GM18498 (cell line): ENCODE results near the gene MYG1.

Source experiments
- ATAC-seq: cut with Tn5 transposase; IDR thresholded peaks from one replicate; pipeline ENCODE4 v1.9.1; 2021; ENCODE audit warnings: mild to moderate bottlenecking, moderate library complexity; ENCODE audit not compliant: unreplicated experiment

MYG1 gene, protein sequence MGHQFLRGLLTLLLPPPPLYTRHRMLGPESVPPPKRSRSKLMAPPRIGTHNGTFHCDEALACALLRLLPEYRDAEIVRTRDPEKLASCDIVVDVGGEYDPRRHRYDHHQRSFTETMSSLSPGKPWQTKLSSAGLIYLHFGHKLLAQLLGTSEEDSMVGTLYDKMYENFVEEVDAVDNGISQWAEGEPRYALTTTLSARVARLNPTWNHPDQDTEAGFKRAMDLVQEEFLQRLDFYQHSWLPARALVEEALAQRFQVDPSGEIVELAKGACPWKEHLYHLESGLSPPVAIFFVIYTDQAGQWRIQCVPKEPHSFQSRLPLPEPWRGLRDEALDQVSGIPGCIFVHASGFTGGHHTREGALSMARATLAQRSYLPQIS

GRCh38 chr12:53299454-53300180 lies at the start of gene MYG1:
TSS of gene MYG1 (plus strand) at chr12:53299695. CDS start at chr12:53299738, 43 bp downstream.
- ATAC-seq = peak; percentile 77

DNA sequence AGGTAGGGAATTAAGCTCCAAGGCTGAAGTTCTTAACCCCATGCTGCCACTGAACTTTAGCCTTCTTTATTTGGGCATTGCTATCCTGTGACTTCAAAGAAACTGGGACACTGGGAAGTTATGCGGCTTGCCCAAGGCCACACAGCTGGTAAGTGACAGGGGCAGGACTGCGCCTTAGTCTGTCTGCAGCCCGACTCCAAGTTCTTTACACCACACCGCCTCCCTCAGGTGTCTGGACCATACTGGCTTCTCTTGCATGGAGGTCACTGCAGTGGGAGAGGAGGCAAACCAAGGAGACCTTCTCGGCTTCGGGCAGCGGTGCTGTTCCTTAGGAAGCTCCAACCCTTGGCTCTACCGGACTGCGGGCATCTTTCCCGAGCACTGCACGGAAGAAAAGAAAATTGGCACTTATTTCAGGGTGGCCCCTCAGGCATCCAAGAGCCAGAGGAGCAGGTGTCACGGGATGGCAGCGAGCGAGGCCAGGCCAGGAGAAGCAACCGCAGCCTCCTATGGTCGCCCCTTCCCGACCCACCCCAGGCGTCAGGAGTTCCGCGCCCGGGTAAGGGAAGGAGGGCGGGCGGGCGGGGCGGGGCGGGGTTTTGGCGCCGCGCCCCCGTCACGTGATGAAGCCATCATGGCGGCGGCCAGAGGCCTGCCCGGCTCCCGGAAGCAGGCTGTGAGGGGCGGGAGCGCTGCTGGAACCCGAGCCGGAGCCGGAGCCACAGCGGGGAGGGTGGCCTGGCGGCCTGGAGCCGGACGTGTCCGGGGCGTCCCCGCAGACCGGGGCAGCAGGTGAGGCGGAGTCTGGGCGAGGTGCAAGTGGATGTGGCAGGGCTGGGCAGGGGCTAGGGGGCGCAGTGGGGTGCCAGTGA lies 47.8 kb upstream of the MYG1 start:
- peak; percentile 73 for ATAC-seq

GRCh38 chr12:53252349-53252916 lies 47.1 kb upstream of the MYG1 start:
- no peak for ATAC-seq

- no peak for ATAC-seq
These were observed 46.2 kb upstream of the MYG1 start for GRCh38 chr12:53253298-53253697.

- no peak for ATAC-seq
These were observed 44.5 kb upstream of the MYG1 start for GRCh38 chr12:53254816-53255545.

GRCh38 chr12:53255996-53256395 lies 43.5 kb upstream of the MYG1 start:
- ATAC-seq = peak; percentile 35

GRCh38 chr12:53258541-53259539 lies 40.7 kb upstream of the MYG1 start:
- ATAC-seq = no peak

- no peak for ATAC-seq
These were observed 39.6 kb upstream of the MYG1 start for GRCh38 chr12:53259891-53260290.

- ATAC-seq = no peak
These were observed 33.7 kb upstream of the MYG1 start for GRCh38 chr12:53265783-53266182.

DNA sequence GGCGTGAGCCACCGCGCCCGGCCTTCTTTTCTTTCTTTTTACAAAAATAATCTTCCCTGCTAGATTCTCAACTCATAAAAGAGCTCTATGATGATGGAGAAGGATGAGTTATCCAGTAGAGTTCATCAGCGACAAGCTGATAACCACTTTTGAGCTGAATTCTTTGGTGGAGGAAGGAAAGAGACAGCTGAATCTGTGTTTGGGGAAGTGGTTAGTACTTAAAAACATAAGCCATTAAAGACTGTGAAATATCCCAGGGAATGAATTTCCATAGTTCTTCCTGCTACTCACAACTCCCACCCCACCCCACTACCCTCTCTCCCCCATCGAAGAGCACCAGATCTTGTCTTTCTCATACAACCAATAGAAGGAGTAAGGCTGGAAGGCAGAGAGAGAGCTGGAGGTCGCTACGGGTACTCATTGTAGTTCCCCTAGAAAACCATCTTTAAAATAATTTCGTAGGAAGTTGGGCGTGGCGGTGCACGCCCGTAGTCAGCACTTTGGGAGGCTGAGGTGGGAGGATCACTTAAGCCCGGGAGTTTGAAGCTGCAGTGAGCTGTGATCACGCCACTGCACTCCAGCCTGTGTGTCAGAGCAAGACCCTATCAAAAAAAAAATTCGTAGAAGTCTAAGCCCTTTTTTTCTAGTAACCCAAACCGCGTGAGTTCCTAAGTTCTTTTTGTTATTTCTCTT lies 32.0 kb upstream of the MYG1 start:
- ATAC-seq = peak; percentile 26

GRCh38 chr12:53267999-53268629 lies 31.4 kb upstream of the MYG1 start, which contains the start of gene ESPL1:
TSS of gene ESPL1 (plus strand) at chr12:53268299. CDS start at chr12:53268767, 468 bp downstream.
- ATAC-seq = peak; percentile 84

- no peak for ATAC-seq
These were observed 30.6 kb upstream of the MYG1 start for GRCh38 chr12:53268630-53269562.

DNA sequence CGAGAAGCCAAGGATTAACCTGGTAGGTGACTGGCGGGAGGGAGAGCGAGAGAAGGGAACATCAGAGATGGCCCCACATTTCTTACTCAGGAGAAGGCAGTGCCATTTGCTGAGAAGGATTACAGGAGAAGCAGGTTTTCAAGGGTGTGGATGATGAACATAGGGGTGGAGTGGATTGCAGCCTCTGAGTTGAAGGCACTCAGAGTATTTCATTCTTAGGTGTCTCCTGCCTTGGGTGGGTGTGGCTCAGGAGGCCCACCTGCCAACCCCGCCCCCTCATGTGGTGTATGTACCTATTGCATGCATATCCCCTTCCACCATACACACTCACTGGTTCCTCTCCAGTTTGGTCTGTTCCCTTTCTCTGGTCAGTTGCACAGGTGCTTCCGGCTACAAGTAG lies 25.1 kb upstream of the MYG1 start:
- no peak for ATAC-seq

GRCh38 chr12:53276511-53276910 lies 23.0 kb upstream of the MYG1 start:
- ATAC-seq = no peak

- ATAC-seq = no peak
These were observed 21.5 kb upstream of the MYG1 start for GRCh38 chr12:53277981-53278380.

DNA sequence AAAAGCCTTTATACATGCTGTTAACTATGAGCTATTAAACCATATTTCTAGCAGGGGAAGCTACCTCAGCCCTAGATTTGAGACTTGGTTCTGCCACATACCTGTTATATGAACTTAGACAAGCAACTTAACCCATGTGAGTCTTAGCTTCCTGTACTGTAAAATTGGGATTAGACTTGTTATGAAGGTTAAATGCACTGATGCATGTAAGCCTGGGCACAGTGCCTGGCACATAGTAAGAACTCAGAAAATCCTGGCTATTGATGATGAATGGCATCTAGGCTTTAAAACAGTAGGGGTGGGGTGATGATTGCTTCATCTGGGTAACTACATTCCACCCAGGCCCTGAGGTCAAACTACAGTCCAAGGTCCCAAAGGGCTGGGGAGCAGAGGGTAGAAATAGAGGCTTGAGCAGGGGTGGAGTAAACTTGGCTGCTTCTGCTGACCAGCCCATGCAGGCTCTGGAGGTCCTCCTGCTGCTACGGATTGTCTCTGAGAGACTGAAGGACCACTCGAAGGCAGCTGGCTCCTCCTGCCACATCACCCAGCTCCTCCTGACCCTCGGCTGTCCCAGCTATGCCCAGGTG lies 20.1 kb upstream of the MYG1 start:
- no peak for ATAC-seq
